Cardiac muscle cell (in vitro differentiated cells and primary cell): ENCODE data around the gene CDK2. TPM values are rescaled to one million over a fixed set of nuclear protein-coding genes. Genes with fewer than 3 reads are reported as not detected.

ENCODE experiments used
- DNase-seq, 2 donors: peaks; one replicate each; pipeline versions ENCODE4 v3.0.0 to v3.0.0-alpha.2; 2010 to 2017; ENCODE audit warnings: low read depth in 1 of 2, low spot score in 1 of 2
- H3K27ac ChIP-seq: fragments of 200-600 bp; sonication (generic); 2 replicates; pipeline ENCODE4 v1.5.1; 2016
- H3K27me3 ChIP-seq: fragments of 200-600 bp; sonication (generic); 2 replicates; pipeline ENCODE4 v1.6.0; 2016; ENCODE audit warnings: control low read depth
- H3K36me3 ChIP-seq: fragments of 200-600 bp; sonication (generic); 2 replicates; pipeline ENCODE4 v1.5.1; 2016; ENCODE audit warnings: control low read depth
- H3K4me1 ChIP-seq: fragments of 200-600 bp; sonication (generic); 2 replicates; pipeline ENCODE4 v1.8.1; 2017; ENCODE audit warnings: low read depth, mild to moderate bottlenecking, mixed run types
- H3K4me3 ChIP-seq: fragments of 200-600 bp; sonication (generic); 2 replicates; pipeline ENCODE4 v1.5.1; 2016; ENCODE audit warnings: mild to moderate bottlenecking
- H3K9me3 ChIP-seq: fragments of 200-600 bp; sonication (generic); 2 replicates; pipeline ENCODE4 v1.5.1; 2017; ENCODE audit warnings: low read depth, mild to moderate bottlenecking, control low read depth
- CTCF ChIP-seq: IDR thresholded peaks from 2 replicates; pipeline ENCODE4 v1.5.1; 2012; ENCODE audit warnings: low read depth, mild to moderate bottlenecking, low read length
- polyA plus RNA-seq: library from polyadenylated mRNA; unstranded; fragments of >200 nt; fragmentation: Nextera tagmentation; extraction: Ambion mirVana; gene quantifications from 2 replicates; pipeline ENCODE4 v1.2.1, GENCODE V29; 2016
- total RNA-seq: library from RNA; depleted of rRNA; stranded (reverse); fragments of >200 nt; gene quantifications from 2 replicates; pipeline ENCODE4 v1.2.3, GENCODE V29; 2016

CDK2 gene
- total and polyA plus RNA-seq, 2 experiments from 2014 or later: 31.4 to 33.9 TPM

- DNase-seq: peak; percentile 28 to 84
- H3K4me1 ChIP-seq: peaks cover 6% of the 10 kb centered on the region
These were observed 41.2 kb downstream of the CDK2 start for GRCh38 chr12:56007564-56008559.

GRCh38 chr12:56010111-56010570 lies 43.5 kb downstream of the CDK2 start:
- no peak overlapping the region for H3K4me3 ChIP-seq
- no peak for DNase-seq
- no peaks in the 10 kb centered on the region for H3K27me3 ChIP-seq
- no peak for TF ChIP-seq CTCF
- H3K36me3 ChIP-seq: no peaks in the 10 kb centered on the region
- H3K9me3 ChIP-seq: no peaks in the 10 kb centered on the region
- H3K27ac ChIP-seq: no peak overlapping the region
- H3K4me1 ChIP-seq: peaks cover 6% of the 10 kb centered on the region

More at GRCh38 chr12:56007564-56008559, 41.2 kb downstream of the CDK2 start:
- no peaks in the 10 kb centered on the region for H3K9me3 ChIP-seq
- peak overlapping the region; percentile 78 for H3K27ac ChIP-seq
- H3K27me3 ChIP-seq: no peaks in the 10 kb centered on the region
- no peak for TF ChIP-seq CTCF
- H3K36me3 ChIP-seq: peaks cover 5% of the 10 kb centered on the region
- peak overlapping the region; percentile 60 for H3K4me3 ChIP-seq

GRCh38 chr12:56011509-56012090 lies 45.0 kb downstream of the CDK2 start:
- no peak for TF ChIP-seq CTCF

GRCh38 chr12:56013482-56013881 lies 46.9 kb downstream of the CDK2 start:
- H3K36me3 ChIP-seq: no peaks in the 10 kb centered on the region
- no peak for TF ChIP-seq CTCF

More at GRCh38 chr12:56011509-56012090, 45.0 kb downstream of the CDK2 start:
- Histone ChIP-seq H3K4me1 (peaks cover 6% of the 10 kb centered on the region), H3K27me3 (no peaks in the 10 kb centered on the region), H3K27ac (no peak overlapping the region), H3K4me3 (no peak overlapping the region), H3K9me3 (no peaks in the 10 kb centered on the region), H3K36me3 (no peaks in the 10 kb centered on the region)
- DNase-seq: no peak

GRCh38 chr12:56014205-56014604 lies 47.6 kb downstream of the CDK2 start:
- no peak overlapping the region for H3K4me3 ChIP-seq

More at GRCh38 chr12:56013482-56013881, 46.9 kb downstream of the CDK2 start:
- peaks cover under 1% of the 10 kb centered on the region for H3K4me1 ChIP-seq
- no peak for DNase-seq
- no peaks in the 10 kb centered on the region for H3K27me3 ChIP-seq
- no peak overlapping the region for H3K27ac ChIP-seq
- no peak overlapping the region for H3K4me3 ChIP-seq
- no peaks in the 10 kb centered on the region for H3K9me3 ChIP-seq

More at GRCh38 chr12:56014205-56014604, 47.6 kb downstream of the CDK2 start:
- H3K36me3 ChIP-seq: no peaks in the 10 kb centered on the region
- peaks cover 2% of the 10 kb centered on the region for H3K4me1 ChIP-seq
- TF ChIP-seq CTCF: no peak
- H3K27ac ChIP-seq: no peak overlapping the region
- H3K9me3 ChIP-seq: no peaks in the 10 kb centered on the region
- H3K27me3 ChIP-seq: no peaks in the 10 kb centered on the region
- DNase-seq: no peak
